B cell (primary cell): ENCODE data around the gene KCNAB3. TPM values are rescaled to one million over a fixed set of nuclear protein-coding genes. Genes with fewer than 3 reads are reported as not detected.
A peak's percentile ranks its signal among the peaks of the same experiment; 100 is the strongest.

ENCODE experiments used
- ATAC-seq: fragments of 200-7000 bp; cut with Tn5 transposase; one replicate; pipeline ENCODE4 v1.10.0; 2021; ENCODE audit warnings: low read depth, mild to moderate bottlenecking, moderate number of reproducible peaks, moderate library complexity
- CTCF ChIA-PET: fragments of 350-600 bp; sonication (Branson Sonifier 250); formaldehyde crosslinking; loops from one replicate; lab custom pipeline; 2021; ENCODE audit warnings: antibody characterized with exemption, inconsistent platforms; lab: Charles Lee
- POLR2A ChIA-PET: fragments of 350-600 bp; sonication (Branson Sonifier 250); formaldehyde crosslinking; loops from one replicate; lab custom pipeline; 2021; ENCODE audit warnings: antibody characterized with exemption; lab: Charles Lee
- DNase-seq: peaks from one replicate; pipeline ENCODE4 v3.0.0; 2013
- H2AFZ ChIP-seq: 2 replicates; pipeline ENCODE4 v1.6.1; 2012; ENCODE audit warnings: mild to moderate bottlenecking, low read depth, low read length; ENCODE audit not compliant: insufficient read depth, poor library complexity, severe bottlenecking
- H3K27ac ChIP-seq, 2 donors: 1 replicate in 1 of 2; 2 replicates in 1 of 2; pipeline ENCODE4 v1.5.1; 2012 to 2013; ENCODE audit warnings: low read length in 2 of 2, mild to moderate bottlenecking in 2 of 2, moderate library complexity in 1 of 2
- H3K27me3 ChIP-seq, 4 experiments: fragments of 200-600 bp in 1 of 4; sonication (generic) in 1 of 4; replicated peaks in 1 of 4; 1 replicate in 2 of 4; 2 replicates in 2 of 4; pipeline versions ENCODE4 v1.6.1 to v1.7.0; 2013 to 2016; ENCODE audit warnings: low read length in 3 of 4, mild to moderate bottlenecking in 2 of 4, mixed read lengths in 1 of 4, moderate library complexity in 1 of 4; ENCODE audit not compliant: insufficient read depth in 4 of 4, control insufficient read depth in 3 of 4; ENCODE audit errors: control extremely low read depth in 1 of 4
- H3K36me3 ChIP-seq, 2 experiments: replicated peaks in 1 of 2; 1 replicate in 1 of 2; 2 replicates in 1 of 2; pipeline versions ENCODE4 v1.6.1 to v1.7.1; 2013; ENCODE audit warnings: low read length in 1 of 2; ENCODE audit not compliant: insufficient read depth in 2 of 2, control insufficient read depth in 1 of 2; ENCODE audit errors: control extremely low read depth in 1 of 2, extremely low read depth in 1 of 2
- H3K4me1 ChIP-seq, 2 donors: fragments of 200-600 bp in 1 of 2; sonication (generic) in 1 of 2; 1 replicate in 1 of 2; 2 replicates in 1 of 2; pipeline versions ENCODE4 v1.5.1 to v1.6.1; 2013 to 2017; ENCODE audit warnings: low read length in 2 of 2; ENCODE audit not compliant: control insufficient read depth in 2 of 2, insufficient read depth in 2 of 2
- H3K4me2 ChIP-seq: replicated peaks from 2 replicates; pipeline ENCODE3; 2012; ENCODE audit warnings: mild to moderate bottlenecking, low read depth, low read length; ENCODE audit not compliant: poor library complexity, severe bottlenecking
- H3K4me3 ChIP-seq, 5 experiments: fragments of 200-600 bp in 1 of 5; sonication (generic) in 1 of 5; 1 replicate in 3 of 5; 2 replicates in 2 of 5; pipeline versions ENCODE4 v1.5.1 to v1.7.0; 2011 to 2016; ENCODE audit warnings: low read length in 4 of 5, mild to moderate bottlenecking in 4 of 5, low read depth in 2 of 5, control low read depth in 1 of 5, moderate library complexity in 1 of 5; ENCODE audit not compliant: insufficient read depth in 1 of 5; ENCODE audit errors: control extremely low read depth in 1 of 5, extremely low read depth in 1 of 5
- H3K79me2 ChIP-seq: fragments of 200-600 bp; sonication (generic); one replicate; pipeline ENCODE4 v1.6.0; 2016; ENCODE audit warnings: low read length; ENCODE audit not compliant: control insufficient read depth, insufficient read depth
- H3K9ac ChIP-seq: fragments of 200-600 bp; sonication (generic); 2 replicates; pipeline ENCODE4 v1.6.1; 2017; ENCODE audit warnings: mild to moderate bottlenecking, low read length, moderate library complexity
- H3K9me3 ChIP-seq, 3 donors: one replicate each; pipeline versions ENCODE4 v1.6.1 to v1.7.1; 2013; ENCODE audit warnings: low read length in 2 of 3; ENCODE audit not compliant: control insufficient read depth in 2 of 3, insufficient read depth in 1 of 3; ENCODE audit errors: control extremely low read depth in 1 of 3
- H4K20me1 ChIP-seq: 2 replicates; pipeline ENCODE4 v1.6.0; 2012; ENCODE audit warnings: mild to moderate bottlenecking, low read length; ENCODE audit not compliant: insufficient read depth, control insufficient read depth, poor library complexity, severe bottlenecking
- H3K27ac Mint-ChIP-seq: one replicate; pipeline ENCODE4 v1.8.0; 2021; ENCODE audit warnings: mixed read lengths
- H3K27me3 Mint-ChIP-seq: one replicate; pipeline ENCODE4 v1.8.0; 2021; ENCODE audit warnings: mixed read lengths
- H3K4me1 Mint-ChIP-seq: one replicate; pipeline ENCODE4 v1.8.0; 2021; ENCODE audit warnings: mixed read lengths
- H3K4me3 Mint-ChIP-seq: one replicate; pipeline ENCODE4 v1.8.0; 2021; ENCODE audit warnings: mixed read lengths
- H3K9me3 Mint-ChIP-seq: one replicate; pipeline ENCODE4 v1.8.0; 2022; ENCODE audit warnings: mixed read lengths; ENCODE audit not compliant: insufficient read depth
- EZH2 ChIP-seq: IDR thresholded peaks from 2 replicates; pipeline ENCODE4 v1.6.1; 2012; ENCODE audit warnings: borderline replicate concordance, low read depth, mild to moderate bottlenecking, moderate library complexity, low read length; ENCODE audit not compliant: insufficient read depth, poor library complexity, severe bottlenecking
- WGBS: methylation state at CpG from one replicate; pipeline ENCODE4 v1.1.5; 2013; ENCODE audit warnings: missing lambda C conversion rate; ENCODE audit not compliant: insufficient coverage; 5-methylcytosine and 5-hydroxymethylcytosine counted together
- intact Hi-C: fragments of 100-400 bp; cut with micrococcal nuclease; formaldehyde crosslinking; loops from one replicate; pipeline ENCODE4 v1.10.0; 2022
- polyA plus RNA-seq: library from polyadenylated mRNA; depleted of rRNA; stranded (reverse); fragments of >200 nt; gene quantifications from 2 replicates; pipeline ENCODE4 v1.2.3, GENCODE V29; 2012
- total RNA-seq, 2 donors: library from RNA; stranded (reverse); fragments of 120-200 nt in 1 of 2; gene quantifications; 1 replicate in 1 of 2; 2 replicates in 1 of 2; pipeline versions ENCODE4 v1.2.3 to v1.2.4, GENCODE V29; 2013 to 2022
- TF ChIP-seq, protein P1 (sequence below): fragments of 200-600 bp; IDR thresholded peaks from one replicate; pipeline ENCODE4 v1.8.0; 2022; ENCODE audit warnings: antibody characterized with exemption, mild to moderate bottlenecking

The KCNAB3 gene
- total and polyA plus RNA-seq, 2 donors (not counting 1 experiment from before 2014, with no cell fraction given), result 11.4 to 16.3 TPM

DNA sequence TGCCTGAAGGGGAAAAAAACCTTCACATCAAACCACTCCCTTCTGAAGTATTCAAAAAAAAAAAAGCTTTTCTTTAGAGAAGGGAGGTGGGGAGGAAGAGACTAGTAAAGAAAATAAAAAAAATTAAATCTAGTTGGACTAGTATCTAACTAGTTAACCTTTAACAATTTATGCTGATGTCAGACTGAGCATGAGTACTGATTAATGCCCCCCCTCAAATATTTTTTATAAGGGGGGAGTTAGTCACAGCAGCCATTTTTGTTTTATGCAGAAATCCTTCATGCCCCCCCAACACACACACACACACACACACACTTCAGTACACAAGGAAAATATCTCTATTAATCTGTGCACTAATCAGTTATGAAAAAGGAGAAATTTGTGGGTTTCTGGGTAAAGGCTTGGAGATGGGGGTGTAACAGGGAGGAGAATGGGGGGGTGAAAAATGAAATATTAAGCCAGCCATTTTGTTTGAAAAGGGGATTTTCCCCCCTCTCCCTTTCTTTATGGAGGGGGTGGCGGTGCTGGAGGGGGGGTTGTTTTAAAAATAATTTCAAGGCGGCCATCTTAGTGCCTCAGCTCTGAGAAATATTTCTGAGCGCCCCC, 45.8 kb downstream of the KCNAB3 start:
- no CpG with 5 or more reads among the region's 3 CpGs for WGBS
- peak overlapping the region; percentile 47 for H3K4me2 ChIP-seq
- H3K4me1 ChIP-seq, result peaks cover 41 to 54% of the 10 kb centered on the region in 2 donors
- POLR2A ChIA-PET, result interaction anchor here (1.3 to 1.4 kb wide), 2 partner anchors 14 to 48 kb away, joined by 3 read pairs; partner anchors contain the start of genes CNTROB and TRAPPC1
- intact Hi-C loops, result loop anchor here (10.0 kb wide), 1 partner anchor 139 kb away; no protein-coding TSS in a partner anchor
- Mint-ChIP-seq H3K4me3 (peak overlapping the region; percentile 70), H3K4me1 (peaks cover 3% of the 10 kb centered on the region), H3K27ac (peak overlapping the region; percentile 50), H3K27me3 (no peaks in the 10 kb centered on the region), H3K9me3 (no peaks in the 10 kb centered on the region)
- CTCF ChIA-PET, result interaction anchor here (1.0 to 1.1 kb wide), 3 partner anchors 21 to 106 kb away, joined by 3 read pairs; partner anchors contain the start of gene NAA38
- no peak for ATAC-seq
- H2AFZ ChIP-seq, result peak overlapping the region; percentile 43
- peak; percentile 69 for DNase-seq
- TF ChIP-seq, protein P1, sequence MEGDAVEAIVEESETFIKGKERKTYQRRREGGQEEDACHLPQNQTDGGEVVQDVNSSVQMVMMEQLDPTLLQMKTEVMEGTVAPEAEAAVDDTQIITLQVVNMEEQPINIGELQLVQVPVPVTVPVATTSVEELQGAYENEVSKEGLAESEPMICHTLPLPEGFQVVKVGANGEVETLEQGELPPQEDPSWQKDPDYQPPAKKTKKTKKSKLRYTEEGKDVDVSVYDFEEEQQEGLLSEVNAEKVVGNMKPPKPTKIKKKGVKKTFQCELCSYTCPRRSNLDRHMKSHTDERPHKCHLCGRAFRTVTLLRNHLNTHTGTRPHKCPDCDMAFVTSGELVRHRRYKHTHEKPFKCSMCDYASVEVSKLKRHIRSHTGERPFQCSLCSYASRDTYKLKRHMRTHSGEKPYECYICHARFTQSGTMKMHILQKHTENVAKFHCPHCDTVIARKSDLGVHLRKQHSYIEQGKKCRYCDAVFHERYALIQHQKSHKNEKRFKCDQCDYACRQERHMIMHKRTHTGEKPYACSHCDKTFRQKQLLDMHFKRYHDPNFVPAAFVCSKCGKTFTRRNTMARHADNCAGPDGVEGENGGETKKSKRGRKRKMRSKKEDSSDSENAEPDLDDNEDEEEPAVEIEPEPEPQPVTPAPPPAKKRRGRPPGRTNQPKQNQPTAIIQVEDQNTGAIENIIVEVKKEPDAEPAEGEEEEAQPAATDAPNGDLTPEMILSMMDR, result no peak
- no peak for TF ChIP-seq EZH2
- no peaks in the 10 kb centered on the region for H4K20me1 ChIP-seq
- peaks cover 20% of the 10 kb centered on the region for H3K79me2 ChIP-seq
- no peaks in the 10 kb centered on the region for H3K27me3 ChIP-seq
- peak overlapping the region; percentile 4 for H3K9ac ChIP-seq
- no peaks in the 10 kb centered on the region for H3K9me3 ChIP-seq
- peak overlapping the region in 3 of 5 experiments; percentile 11 to 31 (median 21) for H3K4me3 ChIP-seq
- no peak overlapping the region for H3K27ac ChIP-seq
- H3K36me3 ChIP-seq, result no peaks in the 10 kb centered on the region

GRCh38 chr17:7882629-7883028, 47.0 kb downstream of the KCNAB3 start:
- no peak overlapping the region for H2AFZ ChIP-seq
- H3K27ac ChIP-seq, result no peak overlapping the region
- Mint-ChIP-seq H3K4me3 (no peak overlapping the region), H3K9me3 (no peaks in the 10 kb centered on the region), H3K27me3 (no peaks in the 10 kb centered on the region), H3K4me1 (peaks cover 3% of the 10 kb centered on the region), H3K27ac (no peak overlapping the region)
- ChIA-PET POLR2A (interaction anchor here (1.4 kb wide), 1 partner anchor 12 kb away, joined by 3 read pairs; no protein-coding TSS in a partner anchor), CTCF (interaction anchor here (0.9 to 1.1 kb wide), 3 partner anchors 19 to 107 kb away, joined by 3 read pairs; partner anchors contain the start of gene TRAPPC1)
- no peaks in the 10 kb centered on the region for H3K27me3 ChIP-seq
- H4K20me1 ChIP-seq, result no peaks in the 10 kb centered on the region
- no peak overlapping the region for H3K4me2 ChIP-seq
- intact Hi-C loops, result loop anchor here (10.0 kb wide), 1 partner anchor 138 kb away; no protein-coding TSS in a partner anchor
- peaks cover 36 to 43% of the 10 kb centered on the region in 2 donors for H3K4me1 ChIP-seq
- DNase-seq (no peak), ATAC-seq (no peak)
- WGBS, result 90% methylated on average over 2 of the region's 3 CpGs
- no peak overlapping the region for H3K4me3 ChIP-seq
- TF ChIP-seq, protein P1, result no peak
- TF ChIP-seq EZH2, result no peak
- H3K36me3 ChIP-seq, result no peaks in the 10 kb centered on the region
- H3K9me3 ChIP-seq, result no peaks in the 10 kb centered on the region
- H3K79me2 ChIP-seq, result peaks cover 20% of the 10 kb centered on the region
- no peak overlapping the region for H3K9ac ChIP-seq
